Epithelial cell of proximal tubule (primary cell): Measurements from ENCODE around the gene TMEM63A. TPM values are rescaled to one million over a fixed set of nuclear protein-coding genes. Genes with fewer than 3 reads are reported as not detected.

Experiments
- DNase-seq: peaks from one replicate; pipeline ENCODE4 v3.0.0-alpha.2; 2011; ENCODE audit warnings: low read depth
- H3K4me3 ChIP-seq: 2 replicates; pipeline ENCODE4 v1.5.1; 2011; ENCODE audit warnings: low read depth, mild to moderate bottlenecking, low read length
- CTCF ChIP-seq: conservative IDR thresholded peaks from 2 replicates; pipeline ENCODE4 v1.5.1; 2012; ENCODE audit warnings: low read depth, mild to moderate bottlenecking, low read length
- total RNA-seq: library from RNA; depleted of rRNA; stranded (reverse); fragments of >200 nt; gene quantifications from 2 replicates; pipeline ENCODE4 v1.2.3, GENCODE V29; 2015

The TMEM63A gene
- total RNA-seq, 1 donor from 2014 or later = 19.5 TPM

GRCh38 chr1:225917101-225917500, 34.9 kb upstream of the TMEM63A start:
- TF ChIP-seq CTCF = no peak
- no peak for DNase-seq
- no peak overlapping the region for H3K4me3 ChIP-seq

GRCh38 chr1:225915538-225915991, 33.4 kb upstream of the TMEM63A start:
- no peak overlapping the region for H3K4me3 ChIP-seq
- TF ChIP-seq CTCF = no peak
- DNase-seq = no peak

GRCh38 chr1:225914947-225915346, 32.8 kb upstream of the TMEM63A start:
- no peak for TF ChIP-seq CTCF

GRCh38 chr1:225914391-225914790, 32.2 kb upstream of the TMEM63A start:
- H3K4me3 ChIP-seq = no peak overlapping the region
- no peak for DNase-seq
- TF ChIP-seq CTCF = no peak

More at GRCh38 chr1:225914947-225915346, 32.8 kb upstream of the TMEM63A start:
- no peak overlapping the region for H3K4me3 ChIP-seq
- DNase-seq = no peak

- DNase-seq = no peak
- TF ChIP-seq CTCF = peak; percentile 87
- H3K4me3 ChIP-seq = peak overlapping the region; percentile 35
Measured at GRCh38 chr1:225911191-225912130, 29.3 kb upstream of the TMEM63A start.

GRCh38 chr1:225909477-225909876, 27.3 kb upstream of the TMEM63A start:
- DNase-seq = no peak
- no peak for TF ChIP-seq CTCF
- H3K4me3 ChIP-seq = no peak overlapping the region
